ENCODE measurements around the gene DNAI1.

DNAI1 gene

GRCh38 chr9:34559624-34560455 is 101.2 kb downstream of the DNAI1 start:
- H3K4me3 ChIP-seq (ENCODE audit: low read length in 2 of 2): no peak overlapping the region
- H3K4me1 ChIP-seq (ENCODE audit: control insufficient read depth in 2 of 2, insufficient read depth in 1 of 2, low read depth in 1 of 2, low read length in 2 of 2): peaks cover 34 to 36% of the 10 kb centered on the region in 2 donors
- peak overlapping the region; percentile 94 for H3K18ac ChIP-seq (ENCODE audit: low read length)
- H2AFZ ChIP-seq (ENCODE audit: low read length): no peak overlapping the region
- WGBS, 2 donors (ENCODE audit: extremely low coverage in 2 of 2, insufficient read length in 2 of 2, insufficient replicate concordance in 1 of 2): no CpG with 5 or more reads among the region's 21 CpGs
- no peak overlapping the region for H3K14ac ChIP-seq (ENCODE audit: low read length)
- H2BK15ac ChIP-seq (ENCODE audit: low read length): peak overlapping the region; percentile 30
- peaks cover 3 to 25% of the 10 kb centered on the region in 2 donors for H3K9me3 ChIP-seq (replicated peaks in 1 of 2; ENCODE audit: control insufficient read depth in 2 of 2, insufficient read depth in 1 of 2, low read depth in 1 of 2, low read length in 2 of 2)
- peaks cover 37 to 96% of the 10 kb centered on the region in 2 donors for H3K36me3 ChIP-seq (replicated peaks in 1 of 2; ENCODE audit: control insufficient read depth in 2 of 2, insufficient read depth in 2 of 2, low read length in 2 of 2)
- H3K27ac ChIP-seq (replicated peaks; ENCODE audit: low read length): peak overlapping the region; percentile 53
- H3K27me3 ChIP-seq (ENCODE audit: control insufficient read depth in 3 of 3, insufficient read depth in 3 of 3, low read depth in 1 of 3, low read length in 3 of 3): no peaks in the 10 kb centered on the region
- H4K8ac ChIP-seq (ENCODE audit: low read depth, low read length): no peak overlapping the region
- H3K79me1 ChIP-seq (ENCODE audit: low read depth, low read length): peaks cover 5% of the 10 kb centered on the region
- H3K4me2 ChIP-seq (ENCODE audit: insufficient read depth, low read length, poor library complexity, severe bottlenecking): no peak overlapping the region
- peak overlapping the region; percentile 83 for H3K9ac ChIP-seq (ENCODE audit: low read depth, low read length, poor library complexity)
- H4K91ac ChIP-seq (ENCODE audit: low read depth, low read length, poor library complexity): peak overlapping the region; percentile 38
- H2BK5ac ChIP-seq (ENCODE audit: low read length): peak overlapping the region; percentile 0
- no peak overlapping the region for H2BK12ac ChIP-seq (ENCODE audit: low read length)
- no peak for DNase-seq (ENCODE audit: low spot score)
- no peak overlapping the region for H3K23ac ChIP-seq (ENCODE audit: low read depth, low read length, poor library complexity)
- no peak overlapping the region for H3K4ac ChIP-seq (ENCODE audit: low read length)
- H2AK5ac ChIP-seq (ENCODE audit: low read depth, low read length): peak overlapping the region; percentile 85
- peak overlapping the region; percentile 88 for H2BK120ac ChIP-seq (ENCODE audit: low read depth, low read length)

GRCh38 chr9:34560599-34561214 is 102.1 kb downstream of the DNAI1 start:
- Histone ChIP-seq H3K4me3 (ENCODE audit: low read length in 2 of 2) (no peak overlapping the region), H3K4ac (ENCODE audit: low read length) (no peak overlapping the region), H2BK15ac (ENCODE audit: low read length) (no peak overlapping the region), H3K4me2 (ENCODE audit: insufficient read depth, low read length, poor library complexity, severe bottlenecking) (no peak overlapping the region), H3K27me3 (ENCODE audit: control insufficient read depth in 3 of 3, insufficient read depth in 3 of 3, low read depth in 1 of 3, low read length in 3 of 3) (no peaks in the 10 kb centered on the region), H2AFZ (ENCODE audit: low read length) (no peak overlapping the region), H3K27ac (replicated peaks; ENCODE audit: low read length) (peak overlapping the region; percentile 53), H2BK120ac (ENCODE audit: low read depth, low read length) (no peak overlapping the region), H2AK5ac (ENCODE audit: low read depth, low read length) (peak overlapping the region; percentile 9), H3K9me3 (replicated peaks in 1 of 2; ENCODE audit: control insufficient read depth in 2 of 2, insufficient read depth in 1 of 2, low read depth in 1 of 2, low read length in 2 of 2) (peaks cover 3 to 25% of the 10 kb centered on the region in 2 donors), H4K91ac (ENCODE audit: low read depth, low read length, poor library complexity) (peak overlapping the region; percentile 28), H3K14ac (ENCODE audit: low read length) (no peak overlapping the region), H3K4me1 (ENCODE audit: control insufficient read depth in 2 of 2, insufficient read depth in 1 of 2, low read depth in 1 of 2, low read length in 2 of 2) (peaks cover 28 to 37% of the 10 kb centered on the region in 2 donors), H2BK12ac (ENCODE audit: low read length) (peak overlapping the region; percentile 51), H3K79me1 (ENCODE audit: low read depth, low read length) (peaks cover 5% of the 10 kb centered on the region), H4K8ac (ENCODE audit: low read depth, low read length) (no peak overlapping the region), H3K9ac (ENCODE audit: low read depth, low read length, poor library complexity) (peak overlapping the region; percentile 54), H3K23ac (ENCODE audit: low read depth, low read length, poor library complexity) (no peak overlapping the region), H3K18ac (ENCODE audit: low read length) (peak overlapping the region; percentile 0), H3K36me3 (replicated peaks in 1 of 2; ENCODE audit: control insufficient read depth in 2 of 2, insufficient read depth in 2 of 2, low read length in 2 of 2) (peaks cover 37 to 96% of the 10 kb centered on the region in 2 donors), H2BK5ac (ENCODE audit: low read length) (peak overlapping the region; percentile 0)
- WGBS, 2 donors (ENCODE audit: extremely low coverage in 2 of 2, insufficient read length in 2 of 2, insufficient replicate concordance in 1 of 2): no CpG with 5 or more reads among the region's 21 CpGs
- no peak for DNase-seq (ENCODE audit: low spot score)

GRCh38 chr9:34562135-34562745 is 103.6 kb downstream of the DNAI1 start:
- Histone ChIP-seq H2BK15ac (ENCODE audit: low read length) (no peak overlapping the region), H3K14ac (ENCODE audit: low read length) (no peak overlapping the region), H3K36me3 (replicated peaks in 1 of 2; ENCODE audit: control insufficient read depth in 2 of 2, insufficient read depth in 2 of 2, low read length in 2 of 2) (peaks cover 31 to 97% of the 10 kb centered on the region in 2 donors), H4K8ac (ENCODE audit: low read depth, low read length) (no peak overlapping the region), H2AFZ (ENCODE audit: low read length) (no peak overlapping the region), H3K4me3 (ENCODE audit: low read length in 2 of 2) (no peak overlapping the region), H3K27me3 (ENCODE audit: control insufficient read depth in 3 of 3, insufficient read depth in 3 of 3, low read depth in 1 of 3, low read length in 3 of 3) (no peaks in the 10 kb centered on the region), H4K91ac (ENCODE audit: low read depth, low read length, poor library complexity) (no peak overlapping the region), H3K27ac (replicated peaks; ENCODE audit: low read length) (no peak overlapping the region), H2BK120ac (ENCODE audit: low read depth, low read length) (no peak overlapping the region), H3K4me1 (ENCODE audit: control insufficient read depth in 2 of 2, insufficient read depth in 1 of 2, low read depth in 1 of 2, low read length in 2 of 2) (peaks cover 26 to 48% of the 10 kb centered on the region in 2 donors), H3K18ac (ENCODE audit: low read length) (peak overlapping the region; percentile 11), H3K4ac (ENCODE audit: low read length) (no peak overlapping the region), H2BK5ac (ENCODE audit: low read length) (no peak overlapping the region), H2AK5ac (ENCODE audit: low read depth, low read length) (no peak overlapping the region), H3K23ac (ENCODE audit: low read depth, low read length, poor library complexity) (no peak overlapping the region), H3K79me1 (ENCODE audit: low read depth, low read length) (peaks cover 5% of the 10 kb centered on the region), H2BK12ac (ENCODE audit: low read length) (no peak overlapping the region), H3K9ac (ENCODE audit: low read depth, low read length, poor library complexity) (no peak overlapping the region), H3K4me2 (ENCODE audit: insufficient read depth, low read length, poor library complexity, severe bottlenecking) (no peak overlapping the region), H3K9me3 (replicated peaks in 1 of 2; ENCODE audit: control insufficient read depth in 2 of 2, insufficient read depth in 1 of 2, low read depth in 1 of 2, low read length in 2 of 2) (peaks cover 3 to 25% of the 10 kb centered on the region in 2 donors)
- no peak for DNase-seq (ENCODE audit: low spot score)
- WGBS, 2 donors (ENCODE audit: extremely low coverage in 2 of 2, insufficient read length in 2 of 2, insufficient replicate concordance in 1 of 2): no CpG with 5 or more reads among the region's 7 CpGs

GRCh38 chr9:34563262-34563661 is 104.7 kb downstream of the DNAI1 start:
- Histone ChIP-seq H3K79me1 (ENCODE audit: low read depth, low read length) (peaks cover 5% of the 10 kb centered on the region), H3K23ac (ENCODE audit: low read depth, low read length, poor library complexity) (no peak overlapping the region), H3K4me3 (ENCODE audit: low read length in 2 of 2) (no peak overlapping the region), H2BK5ac (ENCODE audit: low read length) (no peak overlapping the region), H2AFZ (ENCODE audit: low read length) (no peak overlapping the region), H3K27me3 (ENCODE audit: control insufficient read depth in 3 of 3, insufficient read depth in 3 of 3, low read depth in 1 of 3, low read length in 3 of 3) (no peaks in the 10 kb centered on the region), H3K9ac (ENCODE audit: low read depth, low read length, poor library complexity) (no peak overlapping the region), H3K9me3 (replicated peaks in 1 of 2; ENCODE audit: control insufficient read depth in 2 of 2, insufficient read depth in 1 of 2, low read depth in 1 of 2, low read length in 2 of 2) (peaks cover 3 to 25% of the 10 kb centered on the region in 2 donors), H3K27ac (replicated peaks; ENCODE audit: low read length) (no peak overlapping the region), H3K18ac (ENCODE audit: low read length) (no peak overlapping the region), H3K4me1 (ENCODE audit: control insufficient read depth in 2 of 2, insufficient read depth in 1 of 2, low read depth in 1 of 2, low read length in 2 of 2) (peaks cover 28 to 51% of the 10 kb centered on the region in 2 donors), H4K8ac (ENCODE audit: low read depth, low read length) (no peak overlapping the region), H3K4ac (ENCODE audit: low read length) (no peak overlapping the region), H3K4me2 (ENCODE audit: insufficient read depth, low read length, poor library complexity, severe bottlenecking) (no peak overlapping the region), H2BK15ac (ENCODE audit: low read length) (no peak overlapping the region), H2AK5ac (ENCODE audit: low read depth, low read length) (no peak overlapping the region), H3K14ac (ENCODE audit: low read length) (no peak overlapping the region), H2BK120ac (ENCODE audit: low read depth, low read length) (no peak overlapping the region), H2BK12ac (ENCODE audit: low read length) (no peak overlapping the region), H3K36me3 (replicated peaks in 1 of 2; ENCODE audit: control insufficient read depth in 2 of 2, insufficient read depth in 2 of 2, low read length in 2 of 2) (peaks cover 32 to 97% of the 10 kb centered on the region in 2 donors), H4K91ac (ENCODE audit: low read depth, low read length, poor library complexity) (no peak overlapping the region)
- WGBS, 2 donors (ENCODE audit: extremely low coverage in 2 of 2, insufficient read length in 2 of 2, insufficient replicate concordance in 1 of 2): no CpG with 5 or more reads among the region's 5 CpGs
- DNase-seq (ENCODE audit: low spot score): no peak
